Measurements from ENCODE around the gene TTYH3.

Gene TTYH3

GRCh38 chr7:2708547-2709310 is 76.9 kb downstream of the TTYH3 start:
- H3K4me1 ChIP-seq (ENCODE audit: control insufficient read depth, insufficient read depth, low read length) = no peaks in the 10 kb centered on the region
- H3K4me3 ChIP-seq (ENCODE audit: low read depth, low read length) = no peak overlapping the region
- H3K9me3 ChIP-seq (ENCODE audit: control insufficient read depth, insufficient read depth, low read depth, low read length) = no peaks in the 10 kb centered on the region
- TF ChIP-seq ZNF112 (tag by site-specific recombination; IDR thresholded peaks at IDR 0.05) = no peak
- no peak for TF ChIP-seq ZNF768 (tag by site-specific recombination; IDR thresholded peaks at IDR 0.05)
- no peak for TF ChIP-seq ZNF302 (tag by site-specific recombination; IDR thresholded peaks at IDR 0.05; ENCODE audit: low read depth)
- no peak for TF ChIP-seq ZNF561 (tag by site-specific recombination; IDR thresholded peaks at IDR 0.05; ENCODE audit: borderline replicate concordance)
- no peak for TF ChIP-seq EGR2 (tag by site-specific recombination; IDR thresholded peaks at IDR 0.05; ENCODE audit: low read depth)
- TF ChIP-seq ZSCAN16 (tag by site-specific recombination; IDR thresholded peaks at IDR 0.05) = no peak
- no peak for TF ChIP-seq SP3 (tag by site-specific recombination; IDR thresholded peaks at IDR 0.05)
- ChIA-PET CTCF (interaction anchor here (0.6 to 5.2 kb wide), 21 partner anchors 8 to 1085 kb away, joined by 3 to 39 read pairs (median 4); partner anchors contain the start of gene AMZ1), POLR2A (interaction anchor here (0.6 kb wide), 1 partner anchor 1139 kb away, joined by 3 read pairs; the partner anchor contains the start of gene PSMG3)
- no peak overlapping the region for H3K27ac ChIP-seq (ENCODE audit: extremely low read depth, low read depth, low read length)
- no peaks in the 10 kb centered on the region for H3K36me3 ChIP-seq (ENCODE audit: control insufficient read depth in 2 of 2, insufficient read depth in 1 of 2, low read length in 2 of 2)

- Histone ChIP-seq H3K9me3 (ENCODE audit: control insufficient read depth, insufficient read depth, low read depth, low read length) (no peaks in the 10 kb centered on the region), H3K4me3 (ENCODE audit: low read depth, low read length) (no peak overlapping the region), H3K4me1 (ENCODE audit: control insufficient read depth, insufficient read depth, low read length) (no peaks in the 10 kb centered on the region), H3K36me3 (ENCODE audit: control insufficient read depth in 2 of 2, insufficient read depth in 1 of 2, low read length in 2 of 2) (no peaks in the 10 kb centered on the region), H3K27ac (ENCODE audit: extremely low read depth, low read depth, low read length) (no peak overlapping the region)
- ChIA-PET POLR2A (interaction anchor here (0.6 kb wide), 1 partner anchor 1140 kb away, joined by 3 read pairs; the partner anchor contains the start of gene PSMG3), CTCF (interaction anchor here (0.5 to 5.2 kb wide), 42 partner anchors 9 to 1025 kb away, joined by 3 to 39 read pairs (median 4); partner anchors contain the start of genes AMZ1 and TTYH3)
- TF ChIP-seq CTCF (tag by site-specific recombination; IDR thresholded peaks at IDR 0.05) (peak; percentile 79), PBX3 (CRISPR knock-in tag; IDR thresholded peaks at IDR 0.05) (peak; percentile 80), ZNF654 (tag by site-specific recombination; IDR thresholded peaks at IDR 0.05; ENCODE audit: low read depth) (peak; percentile 29; the same call in 1 of the 2 replicates), ZNF335 (tag by site-specific recombination; conservative IDR thresholded peaks at IDR 0.05) (peak; percentile 39; the same call in 1 of the 2 replicates), ZSCAN16 (tag by site-specific recombination; IDR thresholded peaks at IDR 0.05) (peak; percentile 84), ZNF777 (tag by site-specific recombination; IDR thresholded peaks at IDR 0.05; ENCODE audit: borderline replicate concordance) (no peak)
Observed at GRCh38 chr7:2709553-2710285, 77.9 kb downstream of the TTYH3 start.

- Histone ChIP-seq H3K27ac (ENCODE audit: extremely low read depth, low read depth, low read length) (no peak overlapping the region), H3K4me3 (ENCODE audit: low read depth, low read length) (no peak overlapping the region), H3K4me1 (ENCODE audit: control insufficient read depth, insufficient read depth, low read length) (no peaks in the 10 kb centered on the region), H3K9me3 (ENCODE audit: control insufficient read depth, insufficient read depth, low read depth, low read length) (no peaks in the 10 kb centered on the region), H3K36me3 (ENCODE audit: control insufficient read depth in 2 of 2, insufficient read depth in 1 of 2, low read length in 2 of 2) (no peaks in the 10 kb centered on the region)
- CTCF ChIA-PET = interaction anchor here (0.5 to 5.2 kb wide), 38 partner anchors 9 to 1142 kb away, joined by 3 to 39 read pairs (median 4); partner anchors contain the start of genes AMZ1 and TTYH3
- POLR2A ChIA-PET = no interaction called here
- TF ChIP-seq ZSCAN16 (tag by site-specific recombination; IDR thresholded peaks at IDR 0.05) (no peak), ZNF623 (tag by site-specific recombination; IDR thresholded peaks at IDR 0.05) (no peak), ZNF645 (tag by site-specific recombination; IDR thresholded peaks at IDR 0.05) (no peak), ZNF548 (tag by site-specific recombination; IDR thresholded peaks at IDR 0.05) (no peak), ZNF148 (tag by site-specific recombination; IDR thresholded peaks at IDR 0.05; ENCODE audit: borderline replicate concordance) (no peak), ZNF132 (tag by site-specific recombination; IDR thresholded peaks at IDR 0.05; ENCODE audit: borderline replicate concordance) (no peak), ZFP69B (tag by site-specific recombination; IDR thresholded peaks at IDR 0.05) (no peak), ZNF433 (tag by site-specific recombination; IDR thresholded peaks at IDR 0.05; ENCODE audit: low read depth) (no peak), REPIN1 (tag by site-specific recombination; IDR thresholded peaks at IDR 0.05; ENCODE audit: low read depth) (no peak), ZIC2 (tag by site-specific recombination; IDR thresholded peaks at IDR 0.05) (no peak)
Observed at GRCh38 chr7:2710286-2710655, 78.5 kb downstream of the TTYH3 start.

Data from HEK293 (cell line).